Gastroesophageal sphincter (tissue), 3 donors: ENCODE data around the gene UMODL1.

Source experiments
- CTCF ChIP-seq, 4 experiments: fragments of 200-600 bp in 2 of 4; fragments of 450-650 bp in 2 of 4; sonication (generic) in 1 of 4; IDR thresholded peaks; one replicate each; pipeline ENCODE4 v1.5.1; 2017 to 2019; ENCODE audit warnings: antibody characterized with exemption in 4 of 4, mild to moderate bottlenecking in 2 of 4, moderate library complexity in 2 of 4
- POLR2A ChIP-seq, 2 donors: fragments of 450-650 bp; IDR thresholded peaks; one replicate each; pipeline ENCODE4 v1.6.1; 2017; ENCODE audit warnings: antibody characterized with exemption in 2 of 2, mild to moderate bottlenecking in 2 of 2, moderate library complexity in 1 of 2

GRCh38 chr21:42191696-42192595, 120.8 kb downstream of the UMODL1 start:
- TF ChIP-seq CTCF (IDR thresholded peaks at IDR 0.05) (no peak), POLR2A (IDR thresholded peaks at IDR 0.05) (no peak)
